H1 (cell line): Measurements from ENCODE around the gene ACVR2B. TPM values are rescaled to one million over a fixed set of nuclear protein-coding genes. Genes with fewer than 3 reads are reported as not detected.

ENCODE experiments used
- CHD7 ChIP-seq: fragments of 300-600 bp; sonication (generic); IDR thresholded peaks from 2 replicates; pipeline ENCODE4 v1.7.1; 2012; ENCODE audit warnings: low read length, moderate library complexity, mild to moderate bottlenecking, inconsistent platforms; ENCODE audit not compliant: insufficient replicate concordance
- NANOG ChIP-seq: IDR thresholded peaks from 2 replicates; pipeline ENCODE4 v1.6.1; 2011; ENCODE audit warnings: low read length, low read depth, mild to moderate bottlenecking, inconsistent platforms; ENCODE audit not compliant: insufficient read depth, poor library complexity, severe bottlenecking
- NRF1 ChIP-seq: IDR thresholded peaks from 2 replicates; pipeline ENCODE4 v1.6.1; 2011; ENCODE audit warnings: mild to moderate bottlenecking, low read depth, low read length, improper control_type of control experiment
- polyA plus RNA-seq, 7 experiments: library from polyadenylated mRNA; depleted of rRNA in 3 of 7; stranded (reverse) in 5 of 7; unstranded in 2 of 7; fragments of >200 nt in 5 of 7; fragments of 200-250 nt in 2 of 7; gene quantifications; 1 replicate in 5 of 7; 2 replicates in 1 of 7; 4 replicates in 1 of 7; pipeline versions ENCODE4 v1.2.1 to v1.2.3, GENCODE V29; 2011 to 2013; ENCODE audit warnings: missing spikeins in 2 of 7, mixed read lengths in 2 of 7
- total RNA-seq: library from RNA; stranded (reverse); fragmentation: NEBNext Ultra II Directional; extraction: Animal tissue kit (Norgen Biotek cat#: 25700); gene quantifications from 2 replicates; pipeline ENCODE4 v1.2.1, GENCODE V29; 2021

Gene ACVR2B
- total and polyA plus RNA-seq, 2 of the 8 experiments (the other 6 are each of a cell fraction or from before 2014, with no cell fraction given), result 24.7 to 109 TPM

DNA sequence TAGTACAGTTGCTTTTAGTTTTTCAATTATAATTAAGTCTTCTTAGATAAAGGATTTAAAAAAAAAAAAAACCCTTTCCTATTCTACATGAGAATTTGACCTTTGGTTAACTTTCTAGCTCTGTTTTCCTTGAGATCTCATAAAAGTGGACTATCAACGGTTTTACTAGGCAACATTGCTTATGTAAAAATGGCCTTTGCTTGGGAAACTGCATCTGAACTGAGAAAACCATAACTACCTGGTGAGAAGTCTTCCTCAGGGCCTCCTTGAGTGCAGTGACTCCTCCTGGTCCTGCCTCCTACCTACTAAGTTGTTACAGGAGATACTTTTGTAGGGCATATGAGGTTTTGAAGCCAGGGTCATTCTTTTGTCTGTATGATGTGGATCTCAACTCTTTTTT, 42.1 kb upstream of the ACVR2B start (continued):
- TF ChIP-seq CHD7 (no peak), NRF1 (no peak), NANOG (no peak)
- TF ChIP-seq, all 59 proteins: peak for 0
